Measurements from ENCODE around the gene ISG15. TPM values are rescaled to one million over a fixed set of nuclear protein-coding genes. Genes with fewer than 3 reads are reported as not detected.
"Not testable (repeated sequence)": the region's sequence is repeated elsewhere in the genome, so short reads cannot be mapped to it uniquely, and the experiment has no call there.

The ISG15 gene
- total and polyA plus RNA-seq, 7 donors: 49.4 to 357 (median 78.7) TPM

- Histone ChIP-seq H3K4me3 (no peak overlapping the region), H3K27me3 (no peaks in the 10 kb centered on the region), H3K27ac (no peak overlapping the region), H3K4me1 (peaks cover 0 to 23% (median 19%) of the 10 kb centered on the region in 4 donors), H3K9me3 (no peaks in the 10 kb centered on the region), H3K36me3 (no peaks in the 10 kb centered on the region)
- intact Hi-C loops (cut with DNase I): no loop called here
- DNase-seq: no peak
- TF ChIP-seq EP300 (IDR thresholded peaks at IDR 0.05) (no peak), POLR2AphosphoS5 (IDR thresholded peaks at IDR 0.05) (no peak), CTCF (IDR thresholded peaks at IDR 0.05) (no peak), POLR2A (IDR thresholded peaks at IDR 0.05) (no peak)
- WGBS, 2 donors: 81 to 82% methylated on average over 14 of the region's 14 CpGs
Measured at GRCh38 chr1:1011396-1011949, 1.8 kb upstream of the ISG15 start.

- intact Hi-C loops (cut with DNase I); H3K36me3 ChIP-seq; H3K27me3 ChIP-seq; H3K9me3 ChIP-seq; DNase-seq: not testable (repeated sequence)
- H3K27ac ChIP-seq: peak overlapping the region; percentile 87 to 95 (median 92)
- WGBS, 2 donors: 46 to 67% methylated on average over 13 of the region's 13 CpGs
- peaks cover 0 to 23% (median 19%) of the 10 kb centered on the region in 4 donors for H3K4me1 ChIP-seq
- H3K4me3 ChIP-seq: peak overlapping the region; percentile 54 to 70 (median 60)
Measured at GRCh38 chr1:1012736-1013104, 577 bp upstream of the ISG15 start.

GRCh38 chr1:1013922-1014648 lies 788 bp downstream of the ISG15 start:
- 68 to 73% methylated on average over 41 of the region's 41 CpGs for WGBS, 2 donors
- intact Hi-C loops (cut with DNase I): no loop called here
- H3K27ac ChIP-seq: peak overlapping the region; percentile 87 to 95 (median 92)

GRCh38 chr1:1014799-1015681 lies 1.7 kb downstream of the ISG15 start:
- intact Hi-C loops (cut with DNase I): no loop called here
- WGBS, 2 donors: 66 to 76% methylated on average over 20 of the region's 20 CpGs
- Histone ChIP-seq H3K9me3 (no peaks in the 10 kb centered on the region), H3K27me3 (no peaks in the 10 kb centered on the region), H3K27ac (peak overlapping the region in 3 of 4 donors; percentile 92 to 95 (median 93)), H3K4me3 (peak overlapping the region in 3 of 4 donors; percentile 55 to 70 (median 65)), H3K4me1 (peaks cover 0 to 27% (median 24%) of the 10 kb centered on the region in 4 donors), H3K36me3 (no peaks in the 10 kb centered on the region)
- DNase-seq: no peak
- TF ChIP-seq POLR2A (IDR thresholded peaks at IDR 0.05) (no peak), CTCF (IDR thresholded peaks at IDR 0.05) (peak in 1 of 4 experiments; percentile 20)

More at GRCh38 chr1:1013922-1014648, 788 bp downstream of the ISG15 start:
- TF ChIP-seq EP300 (IDR thresholded peaks at IDR 0.05) (no peak), POLR2A (IDR thresholded peaks at IDR 0.05) (no peak), POLR2AphosphoS5 (IDR thresholded peaks at IDR 0.05) (no peak), CTCF (IDR thresholded peaks at IDR 0.05) (no peak)
- peak overlapping the region; percentile 54 to 70 (median 60) for H3K4me3 ChIP-seq
- no peaks in the 10 kb centered on the region for H3K27me3 ChIP-seq
- no peaks in the 10 kb centered on the region for H3K36me3 ChIP-seq
- H3K4me1 ChIP-seq: peaks cover 0 to 26% (median 22%) of the 10 kb centered on the region in 4 donors
- H3K9me3 ChIP-seq: no peaks in the 10 kb centered on the region
- peak; percentile 77 for DNase-seq

GRCh38 chr1:1017397-1018320 lies 4.4 kb downstream of the ISG15 start:
- H3K9me3 ChIP-seq; DNase-seq; H3K27ac ChIP-seq; intact Hi-C loops (cut with DNase I); H3K36me3 ChIP-seq; H3K27me3 ChIP-seq; H3K4me3 ChIP-seq: not testable (repeated sequence)
- H3K4me1 ChIP-seq: peaks cover 0 to 43% (median 37%) of the 10 kb centered on the region in 4 donors
- WGBS, 2 donors: 54 to 73% methylated on average over 17 of the region's 17 CpGs

- peaks cover 0 to 40% (median 35%) of the 10 kb centered on the region in 4 donors for H3K4me1 ChIP-seq
- H3K4me3 ChIP-seq; H3K27ac ChIP-seq; H3K9me3 ChIP-seq; intact Hi-C loops (cut with DNase I); H3K27me3 ChIP-seq; DNase-seq; H3K36me3 ChIP-seq: not testable (repeated sequence)
- 91 to 95% methylated on average over 26 of the region's 26 CpGs for WGBS, 2 donors
Measured at GRCh38 chr1:1018321-1018685, 5.0 kb downstream of the ISG15 start.
